K562 (cell line): ENCODE results near the gene MAGI2. TPM values are rescaled to one million over a fixed set of nuclear protein-coding genes. Genes with fewer than 3 reads are reported as not detected.

Experiments used
- ATAC-seq: fragments of 200-7000 bp; cut with Tn5 transposase; 3 replicates; pipeline ENCODE4 v1.9.1; 2020; ENCODE audit warnings: moderate library complexity
- BruUV-seq: library from RNA; stranded (reverse); fragments of 400-500 nt; replicated peaks from 2 replicates; lab custom pipeline; 2021; lab: Mats Ljungman, UMichigan
- CTCF ChIA-PET: fragments of 300-600 bp; formaldehyde crosslinking; extraction: SDS; loops from one replicate; lab custom pipeline; 2021; ENCODE audit warnings: low intra/inter-chr PET ratio; lab: Yijun Ruan, JAX
- POLR2A ChIA-PET: fragments of 300-600, 350-650 bp; sonication (Branson Sonifier 250); formaldehyde crosslinking; extraction: SDS; loops from one replicate; lab custom pipeline; 2021; ENCODE audit warnings: antibody characterized with exemption, inconsistent platforms; lab: Yijun Ruan, JAX
- DNase-seq, 4 experiments: peaks; one replicate each; pipeline versions ENCODE4 v3.0.0 to v3.0.0-alpha.2; 2011 to 2018; ENCODE audit warnings: low spot score in 3 of 4, mixed read lengths in 3 of 4; ENCODE audit errors: extremely low read depth in 1 of 4
- FAIRE-seq: peaks from 2 replicates; lab custom pipeline; 2011; peaks lifted over from hg19 to GRCh38; lab: Jason Lieb, UNC
- H2AFZ ChIP-seq: 2 replicates; pipeline ENCODE4 v1.6.0; 2011; ENCODE audit warnings: low read depth, low read length, control low read depth, inconsistent platforms
- H3K27ac ChIP-seq: fragments of 200-600 bp; 3 replicates; pipeline ENCODE4 v1.8.0; 2011; ENCODE audit warnings: low read depth, mild to moderate bottlenecking, control low read depth, inconsistent platforms, low read length, moderate library complexity, mixed read lengths; ENCODE audit errors: extremely low read depth
- H3K27me3 ChIP-seq, 2 experiments: fragments of 300-600 bp in 1 of 2; 2 replicates in 1 of 2; 3 replicates in 1 of 2; pipeline versions ENCODE4 v1.6.0 to v1.8.0; 2011; ENCODE audit warnings: inconsistent platforms in 2 of 2, low read length in 2 of 2, mild to moderate bottlenecking in 1 of 2, mixed read lengths in 1 of 2, moderate library complexity in 1 of 2; ENCODE audit not compliant: control insufficient read depth in 2 of 2, insufficient read depth in 2 of 2
- H3K36me3 ChIP-seq: fragments of 300-600 bp; 3 replicates; pipeline ENCODE4 v1.8.0; 2011; ENCODE audit warnings: mild to moderate bottlenecking, low read length, inconsistent platforms; ENCODE audit not compliant: control insufficient read depth, insufficient read depth
- H3K4me1 ChIP-seq, 2 experiments: fragments of 200-600 bp in 1 of 2; replicated peaks in 1 of 2; 2 replicates in 1 of 2; 3 replicates in 1 of 2; pipeline versions ENCODE4 v1.5.1 to v1.8.0; 2011; ENCODE audit warnings: inconsistent platforms in 2 of 2, low read length in 2 of 2, mild to moderate bottlenecking in 1 of 2, mixed read lengths in 1 of 2, moderate library complexity in 1 of 2; ENCODE audit not compliant: control insufficient read depth in 2 of 2, insufficient read depth in 2 of 2
- H3K4me2 ChIP-seq: 2 replicates; pipeline ENCODE4 v1.6.1; 2011; ENCODE audit warnings: low read length, control low read depth, inconsistent platforms, mixed read lengths; ENCODE audit not compliant: insufficient read depth
- H3K4me3 ChIP-seq: fragments of 200-600 bp; sonication (generic), shearing (Covaris generic); 2 replicates; pipeline ENCODE4 v1.5.1; 2016; ENCODE audit warnings: control low read depth, inconsistent platforms
- H3K79me2 ChIP-seq: fragments of 200-600 bp; 3 replicates; pipeline ENCODE4 v1.8.0; 2011; ENCODE audit warnings: low read length, inconsistent platforms; ENCODE audit not compliant: control insufficient read depth, insufficient read depth
- H3K9ac ChIP-seq, 2 experiments: 2 replicates each; pipeline versions ENCODE4 v1.6.0 to v1.6.1; 2011; ENCODE audit warnings: low read depth in 2 of 2, low read length in 2 of 2, control low read depth in 1 of 2, inconsistent platforms in 1 of 2, mild to moderate bottlenecking in 1 of 2, mixed read lengths in 1 of 2; ENCODE audit not compliant: insufficient read depth in 1 of 2
- H3K9me1 ChIP-seq: one replicate; pipeline ENCODE4 v1.6.0; 2011; ENCODE audit warnings: inconsistent platforms, mild to moderate bottlenecking, low read length, moderate library complexity; ENCODE audit not compliant: control insufficient read depth, insufficient read depth
- H3K9me3 ChIP-seq: replicated peaks from 2 replicates; pipeline ENCODE4 v1.5.1; 2011; ENCODE audit warnings: low read depth, low read length, inconsistent platforms; ENCODE audit not compliant: control insufficient read depth, insufficient read depth
- H4K20me1 ChIP-seq: replicated peaks from 2 replicates; pipeline ENCODE4 v1.6.1; 2011; ENCODE audit warnings: low read length, inconsistent platforms, mixed read lengths; ENCODE audit not compliant: control insufficient read depth, insufficient read depth
- CTCF ChIP-seq, 3 experiments: IDR thresholded peaks in 2 of 3; conservative IDR thresholded peaks in 1 of 3; 2 replicates each; pipeline ENCODE4 v1.5.1; 2011 to 2012; ENCODE audit warnings: low read length in 3 of 3, mild to moderate bottlenecking in 3 of 3, control low read depth in 2 of 3, improper control_type of control experiment in 1 of 3, inconsistent platforms in 1 of 3, low read depth in 1 of 3, mixed read lengths in 1 of 3, moderate library complexity in 1 of 3; ENCODE audit not compliant: insufficient read depth in 2 of 3
- DLX4 ChIP-seq: fragments of 250-450 bp; sonication (Bioruptor Pico); IDR thresholded peaks from 2 replicates; pipeline ENCODE4 v1.6.1; 2021; ENCODE audit warnings: mild to moderate bottlenecking
- KLF1 ChIP-seq: fragments of 450-650 bp; IDR thresholded peaks from 2 replicates; pipeline ENCODE4 v1.6.1; 2016; ENCODE audit warnings: missing genetic modification characterization, missing compliant biosample characterization
- RBFOX2 ChIP-seq: fragments of 200-400 bp; formaldehyde crosslinking; IDR thresholded peaks from 2 replicates; pipeline ENCODE4 v1.6.1; 2017; ENCODE audit warnings: low read depth, mild to moderate bottlenecking, low read length, moderate library complexity
- SAP30 ChIP-seq: fragments of 200-600 bp; sonication (generic); IDR thresholded peaks from 2 replicates; pipeline ENCODE4 v1.6.1; 2012; ENCODE audit warnings: borderline replicate concordance, low read depth, mild to moderate bottlenecking, moderate library complexity, low read length, control low read depth, inconsistent platforms; ENCODE audit not compliant: insufficient read depth, poor library complexity, severe bottlenecking
- SRF ChIP-seq, 2 experiments: fragments of 250-450, 450-650 bp in 1 of 2; sonication (Bioruptor Pico) in 1 of 2; sonication (generic) in 1 of 2; formaldehyde crosslinking; IDR thresholded peaks; 2 replicates each; pipeline versions ENCODE4 v1.5.0 to v1.5.1; 2020 to 2022; ENCODE audit warnings: mild to moderate bottlenecking in 1 of 2, missing genetic modification reagents in 1 of 2
- THRAP3 ChIP-seq: fragments of 450-650 bp; IDR thresholded peaks from 2 replicates; pipeline ENCODE4 v1.6.1; 2016; ENCODE audit warnings: mild to moderate bottlenecking, inconsistent platforms, borderline replicate concordance
- TRIM28 ChIP-seq: fragments of 450-650 bp; IDR thresholded peaks from 2 replicates; pipeline ENCODE4 v1.6.1; 2017
- ZNF12 ChIP-seq: sonication (generic); formaldehyde crosslinking; IDR thresholded peaks from 2 replicates; pipeline ENCODE4 v1.4.0; 2020; ENCODE audit warnings: mild to moderate bottlenecking, missing genetic modification reagents
- ZNF217 ChIP-seq: sonication (generic); formaldehyde crosslinking; IDR thresholded peaks from 2 replicates; pipeline ENCODE4 v1.8.0; 2022; ENCODE audit warnings: mild to moderate bottlenecking, missing genetic modification reagents
- ZNF77 ChIP-seq: fragments of 250-450 bp; sonication (Bioruptor Pico); IDR thresholded peaks from 2 replicates; pipeline ENCODE4 v1.5.0; 2020
- WGBS: fragments of 100-300 bp; shearing (Covaris generic); methylation state at CpG from one replicate; pipeline ENCODE4 v1.1.6; 2016; ENCODE audit warnings: low coverage, mixed read lengths; ENCODE audit not compliant: insufficient coverage; ENCODE audit errors: missing lambda C conversion rate; 5-methylcytosine and 5-hydroxymethylcytosine counted together
- in situ Hi-C: fragments of 300-500 bp; cut with MboI; formaldehyde crosslinking; loops from 4 replicates; pipeline ENCODE4 v1.15.0; 2018; ENCODE audit warnings: inconsistent platforms, mixed read lengths
- intact Hi-C: fragments of 100-400 bp; cut with micrococcal nuclease; formaldehyde crosslinking; loops from 2 replicates; pipeline ENCODE4 v1.14.2; 2022
- polyA plus RNA-seq, 8 experiments: library from polyadenylated mRNA; depleted of rRNA in 4 of 8; stranded (reverse) in 5 of 8; unstranded in 3 of 8; fragments of >200 nt; fragmentation: Nextera tagmentation in 2 of 8; fragmentation: Illumina TruSeq in 1 of 8; extraction: Ambion mirVana in 2 of 8; extraction: Trizol in 1 of 8; gene quantifications; 2 replicates each; pipeline versions ENCODE4 v1.2.1 to v1.2.3, GENCODE V29; 2011 to 2014; ENCODE audit warnings: inconsistent platforms in 1 of 8, missing spikeins in 1 of 8
- total RNA-seq, 7 experiments: library from RNA; depleted of rRNA in 6 of 7; stranded (reverse); fragments of >200 nt in 6 of 7; fragmentation: Illumina TruSeq in 2 of 7; extraction: Trizol in 2 of 7; gene quantifications; 2 replicates each; pipeline versions ENCODE4 v1.2.1 to v1.2.3, GENCODE V29; 2011 to 2021; ENCODE audit warnings: low replicate concordance in 1 of 7
- TF ChIP-seq, protein P1 (sequence below): sonication (generic); formaldehyde crosslinking; IDR thresholded peaks from 2 replicates; pipeline ENCODE4 v1.8.0; 2023; ENCODE audit warnings: missing genetic modification reagents, mild to moderate bottlenecking, borderline replicate concordance
- TF ChIP-seq, protein P2 (sequence below): fragments of 450-650 bp; IDR thresholded peaks from 2 replicates; pipeline ENCODE4 v1.6.1; 2014; ENCODE audit warnings: low read depth, mild to moderate bottlenecking, moderate library complexity, borderline replicate concordance

Gene MAGI2
- total and polyA plus RNA-seq, 9 of the 15 experiments (the other 6 are each of a cell fraction or from before 2014, with no cell fraction given): 0.27 to 1.4 (median 0.70) TPM

- Histone ChIP-seq H3K4me3 (no peak overlapping the region), H3K27me3 (no peaks in the 10 kb centered on the region), H3K4me2 (no peak overlapping the region), H3K36me3 (no peaks in the 10 kb centered on the region), H3K9ac (no peak overlapping the region), H3K4me1 (no peaks in the 10 kb centered on the region), H3K9me1 (no peaks in the 10 kb centered on the region), H3K79me2 (no peaks in the 10 kb centered on the region), H3K27ac (no peak overlapping the region), H3K9me3 (no peaks in the 10 kb centered on the region), H2AFZ (no peak overlapping the region), H4K20me1 (no peaks in the 10 kb centered on the region)
- DNase-seq: no peak
- no TSS peak for BruUV-seq
- ChIA-PET CTCF (no interaction called here), POLR2A (no interaction called here)
- ATAC-seq: no peak
- intact Hi-C loops: no loop called here
- 3% methylated on average over 3 of the region's 3 CpGs for WGBS
- FAIRE-seq: no peak
- in situ Hi-C loops: no loop called here
- TF ChIP-seq THRAP3: no peak
- TF ChIP-seq KLF1 (tag): no peak
- no peak for TF ChIP-seq CTCF (IDR thresholded peaks at IDR 0.05 in 2 of 3, conservative IDR thresholded peaks at IDR 0.05 in 1 of 3; ENCODE audit: insufficient read depth in 2 of 3, low read depth in 1 of 3, low read length in 3 of 3)
- TF ChIP-seq ZNF12 (CRISPR knock-in tag): no peak
- no peak for TF ChIP-seq RBFOX2
- no peak for TF ChIP-seq ZNF217 (CRISPR knock-in tag)
- TF ChIP-seq DLX4: no peak
- no peak for TF ChIP-seq SAP30
- no peak for TF ChIP-seq SRF (CRISPR knock-in tag; IDR thresholded peaks at IDR 0.05)
- no peak for TF ChIP-seq TRIM28
- no peak for TF ChIP-seq ZNF77 (CRISPR knock-in tag)
- TF ChIP-seq, protein P1, sequence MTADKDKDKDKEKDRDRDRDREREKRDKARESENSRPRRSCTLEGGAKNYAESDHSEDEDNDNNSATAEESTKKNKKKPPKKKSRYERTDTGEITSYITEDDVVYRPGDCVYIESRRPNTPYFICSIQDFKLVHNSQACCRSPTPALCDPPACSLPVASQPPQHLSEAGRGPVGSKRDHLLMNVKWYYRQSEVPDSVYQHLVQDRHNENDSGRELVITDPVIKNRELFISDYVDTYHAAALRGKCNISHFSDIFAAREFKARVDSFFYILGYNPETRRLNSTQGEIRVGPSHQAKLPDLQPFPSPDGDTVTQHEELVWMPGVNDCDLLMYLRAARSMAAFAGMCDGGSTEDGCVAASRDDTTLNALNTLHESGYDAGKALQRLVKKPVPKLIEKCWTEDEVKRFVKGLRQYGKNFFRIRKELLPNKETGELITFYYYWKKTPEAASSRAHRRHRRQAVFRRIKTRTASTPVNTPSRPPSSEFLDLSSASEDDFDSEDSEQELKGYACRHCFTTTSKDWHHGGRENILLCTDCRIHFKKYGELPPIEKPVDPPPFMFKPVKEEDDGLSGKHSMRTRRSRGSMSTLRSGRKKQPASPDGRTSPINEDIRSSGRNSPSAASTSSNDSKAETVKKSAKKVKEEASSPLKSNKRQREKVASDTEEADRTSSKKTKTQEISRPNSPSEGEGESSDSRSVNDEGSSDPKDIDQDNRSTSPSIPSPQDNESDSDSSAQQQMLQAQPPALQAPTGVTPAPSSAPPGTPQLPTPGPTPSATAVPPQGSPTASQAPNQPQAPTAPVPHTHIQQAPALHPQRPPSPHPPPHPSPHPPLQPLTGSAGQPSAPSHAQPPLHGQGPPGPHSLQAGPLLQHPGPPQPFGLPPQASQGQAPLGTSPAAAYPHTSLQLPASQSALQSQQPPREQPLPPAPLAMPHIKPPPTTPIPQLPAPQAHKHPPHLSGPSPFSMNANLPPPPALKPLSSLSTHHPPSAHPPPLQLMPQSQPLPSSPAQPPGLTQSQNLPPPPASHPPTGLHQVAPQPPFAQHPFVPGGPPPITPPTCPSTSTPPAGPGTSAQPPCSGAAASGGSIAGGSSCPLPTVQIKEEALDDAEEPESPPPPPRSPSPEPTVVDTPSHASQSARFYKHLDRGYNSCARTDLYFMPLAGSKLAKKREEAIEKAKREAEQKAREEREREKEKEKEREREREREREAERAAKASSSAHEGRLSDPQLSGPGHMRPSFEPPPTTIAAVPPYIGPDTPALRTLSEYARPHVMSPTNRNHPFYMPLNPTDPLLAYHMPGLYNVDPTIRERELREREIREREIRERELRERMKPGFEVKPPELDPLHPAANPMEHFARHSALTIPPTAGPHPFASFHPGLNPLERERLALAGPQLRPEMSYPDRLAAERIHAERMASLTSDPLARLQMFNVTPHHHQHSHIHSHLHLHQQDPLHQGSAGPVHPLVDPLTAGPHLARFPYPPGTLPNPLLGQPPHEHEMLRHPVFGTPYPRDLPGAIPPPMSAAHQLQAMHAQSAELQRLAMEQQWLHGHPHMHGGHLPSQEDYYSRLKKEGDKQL (CRISPR knock-in tag): no peak
- TF ChIP-seq, protein P2, sequence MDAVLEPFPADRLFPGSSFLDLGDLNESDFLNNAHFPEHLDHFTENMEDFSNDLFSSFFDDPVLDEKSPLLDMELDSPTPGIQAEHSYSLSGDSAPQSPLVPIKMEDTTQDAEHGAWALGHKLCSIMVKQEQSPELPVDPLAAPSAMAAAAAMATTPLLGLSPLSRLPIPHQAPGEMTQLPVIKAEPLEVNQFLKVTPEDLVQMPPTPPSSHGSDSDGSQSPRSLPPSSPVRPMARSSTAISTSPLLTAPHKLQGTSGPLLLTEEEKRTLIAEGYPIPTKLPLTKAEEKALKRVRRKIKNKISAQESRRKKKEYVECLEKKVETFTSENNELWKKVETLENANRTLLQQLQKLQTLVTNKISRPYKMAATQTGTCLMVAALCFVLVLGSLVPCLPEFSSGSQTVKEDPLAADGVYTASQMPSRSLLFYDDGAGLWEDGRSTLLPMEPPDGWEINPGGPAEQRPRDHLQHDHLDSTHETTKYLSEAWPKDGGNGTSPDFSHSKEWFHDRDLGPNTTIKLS: no peak
Observed at GRCh38 chr7:78198756-78199155, 1254.7 kb downstream of the MAGI2 start.
